ENCODE measurements around the gene VRK2. TPM values are rescaled to one million over a fixed set of nuclear protein-coding genes. Genes with fewer than 3 reads are reported as not detected.

VRK2 gene
- total RNA-seq, 1 experiment from 2014 or later: 33.0 TPM

- no peak for DNase-seq (ENCODE audit: low read depth, low spot score)
- RAD21 ChIA-PET (ENCODE audit: low non-redundant PET in 1 of 2, low total read pairs in 2 of 2, uncharacterized antibody in 2 of 2, unreplicated experiment in 2 of 2): no interaction called here
- no TSS peak for BruUV-seq (replicated peaks)
- Histone ChIP-seq H3K79me2 (ENCODE audit: insufficient read depth, low read length) (peaks cover 76% of the 10 kb centered on the region), H3K9ac (ENCODE audit: low read length) (no peak overlapping the region), H3K4me1 (ENCODE audit: control insufficient read depth in 1 of 2, insufficient read depth in 2 of 2, low read length in 2 of 2) (no peaks in the 10 kb centered on the region), H3K9me2 (ENCODE audit: insufficient read depth) (no peaks in the 10 kb centered on the region), H3K27me3 (ENCODE audit: insufficient read depth, low read length) (no peaks in the 10 kb centered on the region), H3K4me2 (ENCODE audit: low read length) (no peak overlapping the region), H3K9me3 (ENCODE audit: control insufficient read depth in 1 of 2, insufficient read depth in 1 of 2, low read depth in 1 of 2, low read length in 2 of 2) (no peaks in the 10 kb centered on the region), H2AFZ (ENCODE audit: low read depth, low read length, poor library complexity, severe bottlenecking) (no peak overlapping the region), H3K27ac (ENCODE audit: low read depth, low read length) (no peak overlapping the region), H3K36me3 (ENCODE audit: control insufficient read depth in 1 of 2, insufficient read depth in 2 of 2, low read length in 2 of 2) (no peaks in the 10 kb centered on the region), H3K4me3 (replicated peaks in 1 of 2; ENCODE audit: low read depth in 1 of 2, low read length in 2 of 2) (no peak overlapping the region), H4K20me1 (ENCODE audit: insufficient read depth) (no peaks in the 10 kb centered on the region)
- no peak for ATAC-seq
- CTCF ChIA-PET: no interaction called here
- intact Hi-C loops (cut with micrococcal nuclease): no loop called here
- POLR2A ChIA-PET: no interaction called here
- TF ChIP-seq ZFX (IDR thresholded peaks at IDR 0.05) (no peak), RAD21 (IDR thresholded peaks at IDR 0.05; ENCODE audit: low read depth) (no peak), YY1 (IDR thresholded peaks at IDR 0.05; ENCODE audit: extremely low read depth, insufficient replicate concordance, low read depth, low read length) (no peak), MAX (IDR thresholded peaks at IDR 0.05) (no peak), ZNF274 (IDR thresholded peaks at IDR 0.05; ENCODE audit: low read depth, low read length) (no peak), EZH2 (IDR thresholded peaks at IDR 0.05) (no peak), TCF7L2 (IDR thresholded peaks at IDR 0.05; ENCODE audit: borderline replicate concordance, extremely low read depth, insufficient read depth, insufficient read length) (no peak), ZBTB33 (IDR thresholded peaks at IDR 0.05; ENCODE audit: extremely low read depth, insufficient replicate concordance, low read length) (no peak), CBX3 (IDR thresholded peaks at IDR 0.05; ENCODE audit: low read depth) (no peak), REST (IDR thresholded peaks at IDR 0.05; ENCODE audit: low read depth) (no peak), POLR2AphosphoS5 (IDR thresholded peaks at IDR 0.05; ENCODE audit: low read depth, low read length) (no peak), POLR2A (IDR thresholded peaks at IDR 0.05; ENCODE audit: borderline replicate concordance, extremely low read depth, insufficient read depth, insufficient read length) (no peak), CEBPB (IDR thresholded peaks at IDR 0.05; ENCODE audit: low read depth) (no peak), EGR1 (IDR thresholded peaks at IDR 0.05; ENCODE audit: low read depth) (no peak), CTCF (IDR thresholded peaks at IDR 0.05 in 2 of 3, conservative IDR thresholded peaks at IDR 0.05 in 1 of 3; ENCODE audit: borderline replicate concordance in 1 of 3, insufficient read depth in 1 of 3, low read depth in 2 of 3, low read length in 2 of 3) (no peak), SIN3A (IDR thresholded peaks at IDR 0.05; ENCODE audit: low read depth) (no peak), ATF3 (IDR thresholded peaks at IDR 0.05) (no peak), JUND (IDR thresholded peaks at IDR 0.05) (no peak), ELF1 (IDR thresholded peaks at IDR 0.05; ENCODE audit: borderline replicate concordance, low read depth) (no peak), SP1 (IDR thresholded peaks at IDR 0.05; ENCODE audit: low read depth) (no peak)
Observed at GRCh38 chr2:58070765-58071164, 24.2 kb downstream of the VRK2 start.
